Stimulated activated CD8-positive, alpha-beta memory T cell treated with anti-CD3 and anti-CD28 coated beads, Interleukin-7, amount 100 ng/mL, for 24 hours (primary cell): ENCODE measurements around the gene PLXNB1.

ENCODE experiments used
- DNase-seq: peaks from one replicate; pipeline ENCODE4 v3.0.0-alpha.2; 2020; ENCODE audit warnings: low read depth

Gene PLXNB1

GRCh38 chr3:48432411-48433371 is 2.8 kb upstream of the PLXNB1 start:
- no peak for DNase-seq

DNA sequence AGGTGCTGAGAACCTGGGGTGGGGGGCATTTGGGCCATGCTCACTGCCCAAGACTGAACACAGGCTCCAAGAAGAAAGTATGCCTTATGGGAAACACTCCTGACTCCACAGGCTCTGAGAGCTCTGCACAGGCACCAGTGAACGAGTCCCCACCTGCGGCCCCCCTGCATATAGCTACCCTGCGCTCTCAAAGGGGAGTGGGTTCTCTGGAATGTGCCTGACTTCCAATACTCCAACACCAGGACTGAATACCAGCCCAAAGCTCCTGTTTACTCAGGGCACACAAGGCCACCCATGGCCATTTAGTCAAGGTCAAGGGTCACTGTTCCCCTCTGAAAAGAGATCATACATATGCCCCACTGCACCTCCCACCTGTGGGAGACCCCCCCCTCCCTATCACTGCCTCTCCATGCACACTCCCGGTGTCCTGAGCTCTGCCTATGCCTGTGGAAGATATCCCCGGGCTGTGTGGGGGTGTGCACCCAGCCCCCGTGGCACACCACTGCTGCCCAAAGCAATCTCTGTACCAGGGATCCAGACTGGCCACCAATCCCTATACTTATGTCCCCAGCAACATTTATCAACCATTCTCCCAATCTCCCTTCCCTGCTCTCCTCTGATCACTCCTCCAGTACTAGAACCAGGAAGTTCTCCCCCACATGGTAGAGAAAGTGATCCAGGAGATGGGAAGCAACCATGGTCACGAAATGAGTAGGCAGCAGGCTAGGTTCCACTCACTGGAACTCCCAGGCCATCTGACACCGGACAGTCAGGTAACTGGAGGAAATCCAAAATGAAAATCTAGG is 1.5 kb upstream of the PLXNB1 start:
- DNase-seq, result no peak

DNA sequence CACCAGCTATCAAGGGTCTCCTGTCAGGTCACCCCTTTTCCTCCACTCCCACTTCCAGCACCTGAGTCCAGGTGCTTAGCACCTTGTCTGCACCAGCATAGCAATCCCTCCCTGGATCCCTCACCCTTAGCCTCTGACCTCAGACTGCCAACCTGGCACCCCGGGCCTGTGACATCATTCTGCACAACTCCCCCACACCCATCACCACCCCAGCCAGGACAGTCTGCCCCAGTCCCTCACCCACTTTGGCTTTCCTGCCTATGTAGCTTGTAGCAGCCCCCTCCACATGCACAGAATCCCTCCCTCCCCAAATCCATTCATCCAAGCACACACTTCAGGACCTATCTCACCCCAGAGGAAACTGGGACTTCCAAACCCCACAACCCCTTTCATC is 819 bp upstream of the PLXNB1 start:
- no peak for DNase-seq

DNA sequence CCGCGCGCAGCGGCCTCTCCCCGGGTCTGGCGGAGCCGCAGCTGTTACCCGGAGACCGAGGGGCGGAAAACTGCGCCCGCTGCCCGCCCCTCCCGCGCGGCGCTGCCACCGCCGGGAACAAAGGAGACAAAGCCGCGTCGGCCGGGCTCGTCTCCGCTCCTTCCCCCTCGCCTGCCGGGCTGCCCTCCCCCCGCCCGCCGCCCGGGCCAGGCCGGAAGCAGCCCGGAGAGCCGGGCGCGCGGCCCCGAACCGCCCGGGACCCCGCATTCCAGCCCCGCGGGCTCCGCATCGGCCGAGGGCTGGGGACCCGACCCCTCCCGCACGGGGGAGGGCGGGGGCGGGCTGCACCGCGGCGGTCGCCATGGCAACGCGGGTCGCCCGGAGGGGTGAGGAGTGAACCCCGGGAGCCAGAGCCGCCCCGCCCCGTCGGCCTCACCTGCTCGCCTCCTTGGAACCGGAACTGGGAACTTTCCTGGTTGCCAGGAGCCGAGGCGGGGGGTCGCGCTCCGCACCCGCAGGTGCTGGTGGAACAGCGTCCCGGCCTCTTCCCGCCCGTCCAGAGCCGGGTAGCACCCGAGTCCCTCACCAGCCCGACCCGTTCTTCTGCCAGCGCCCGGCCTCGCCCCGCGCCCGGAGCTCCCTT is 448 bp downstream of the PLXNB1 start:
- DNase-seq, result peak; percentile 20

DNA sequence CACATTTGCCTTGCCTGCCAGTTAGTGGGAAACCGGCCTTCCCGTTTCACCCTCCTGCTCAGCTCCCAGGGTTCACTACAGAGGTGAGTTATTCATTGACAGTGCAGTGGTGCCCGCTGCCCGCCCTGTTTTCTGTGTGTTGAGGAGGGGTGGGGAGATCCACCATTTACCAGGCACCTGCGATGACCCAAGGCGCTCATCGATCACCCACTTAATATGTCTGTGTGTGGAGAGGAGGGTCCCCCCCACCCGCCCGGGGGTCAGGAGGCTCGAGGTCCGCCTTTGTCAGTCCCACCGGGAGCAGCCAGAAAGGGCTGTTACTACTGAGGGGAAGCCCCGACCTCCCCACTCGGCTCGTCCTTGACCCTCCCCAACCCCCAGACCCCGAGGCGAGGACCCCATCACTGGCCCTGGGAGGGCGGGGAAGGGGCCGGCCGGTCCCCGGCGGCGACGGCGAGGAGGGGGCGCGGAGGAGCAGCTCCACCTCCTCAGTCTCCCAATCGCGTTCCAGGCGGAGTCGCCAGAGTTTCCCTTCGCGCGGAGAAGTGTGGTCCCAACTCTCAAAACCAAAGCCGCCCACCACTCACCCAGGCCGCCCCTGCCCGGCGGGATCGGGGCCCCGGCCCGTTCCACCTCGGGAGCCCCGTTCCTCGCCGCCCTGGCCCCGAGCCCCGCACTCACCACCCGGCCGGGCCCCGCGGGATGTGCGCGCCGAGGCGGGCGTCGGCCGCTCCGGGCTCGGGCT is 1.1 kb downstream of the PLXNB1 start:
- DNase-seq, result no peak

- no peak for DNase-seq
Measured at GRCh38 chr3:48428088-48428571, 1.8 kb downstream of the PLXNB1 start.

GRCh38 chr3:48427630-48427962 is 2.3 kb downstream of the PLXNB1 start:
- no peak for DNase-seq

DNA sequence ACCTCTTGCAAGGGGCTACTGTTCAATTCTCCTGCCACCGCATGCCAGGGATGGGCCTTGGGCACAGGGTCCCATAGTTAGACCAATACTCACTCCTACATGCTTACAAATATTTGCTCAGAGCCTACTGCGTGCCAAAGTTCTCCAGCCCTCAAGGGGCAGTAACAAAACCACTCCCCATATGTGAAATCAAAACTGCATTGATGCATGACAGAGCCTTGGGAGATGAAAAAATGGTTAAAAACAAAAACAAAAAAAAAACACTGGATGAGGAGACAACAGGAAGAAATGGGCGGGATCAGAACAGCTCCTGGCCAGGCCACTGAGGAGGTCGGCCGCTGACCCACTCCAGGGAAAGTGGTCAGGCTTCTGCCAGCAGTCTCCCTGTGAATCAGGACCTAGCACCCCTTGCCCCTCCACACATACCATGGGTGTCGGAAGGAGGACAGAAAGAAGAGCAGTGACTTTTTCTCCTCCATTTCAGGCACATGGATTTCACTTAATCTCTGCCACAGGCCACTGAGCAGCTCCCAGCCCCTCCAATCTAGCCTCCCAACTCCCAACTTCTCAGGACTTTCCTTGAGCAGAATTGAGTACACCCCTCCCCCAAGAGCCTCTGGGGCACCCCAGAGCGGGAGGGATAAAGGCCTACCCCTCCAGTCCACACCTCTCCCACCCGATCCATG is 2.8 kb downstream of the PLXNB1 start:
- DNase-seq, result no peak

GRCh38 chr3:48426401-48426909 is 3.4 kb downstream of the PLXNB1 start:
- no peak for DNase-seq

- no peak for DNase-seq
Measured at GRCh38 chr3:48425281-48425812, 4.5 kb downstream of the PLXNB1 start.

DNA sequence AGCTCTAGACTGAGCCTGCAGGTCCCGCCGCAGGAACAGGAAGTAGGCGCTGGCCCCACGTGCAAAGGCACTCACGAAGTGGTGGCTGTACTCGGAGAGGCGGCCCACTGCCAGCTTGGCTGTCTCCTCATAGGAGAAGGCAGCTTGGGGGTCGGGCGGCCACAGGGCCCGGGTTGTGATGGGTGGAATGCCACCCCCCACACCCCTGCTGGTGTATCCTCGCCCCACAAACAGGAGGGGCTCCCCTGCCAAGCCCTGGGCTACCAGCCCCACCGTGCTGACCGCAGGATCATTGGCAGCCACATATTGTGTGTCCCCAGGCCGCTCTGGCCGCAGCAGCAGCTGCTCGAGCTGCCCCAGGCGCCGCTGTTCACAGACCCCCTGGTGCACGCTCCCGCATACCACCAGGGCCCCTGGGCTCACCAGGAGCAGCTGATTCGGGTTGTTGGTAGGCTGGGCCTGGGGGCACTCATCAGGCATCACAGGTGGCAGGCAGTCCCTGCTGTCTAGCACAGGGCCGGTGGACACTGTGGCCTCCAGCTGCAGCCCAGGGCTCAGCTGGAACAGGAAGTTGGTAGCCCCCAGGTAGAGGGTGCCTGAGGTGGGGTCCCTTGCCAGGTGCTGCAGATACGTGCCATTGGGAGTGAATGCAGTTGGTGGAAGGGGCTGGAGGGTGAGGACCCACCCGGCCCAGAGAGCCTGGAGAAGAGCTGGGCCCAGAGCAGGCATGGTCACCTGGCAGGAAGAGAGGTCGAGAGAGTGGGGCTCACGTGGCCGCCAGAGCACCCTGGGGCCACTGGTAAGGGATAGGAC is 5.8 kb downstream of the PLXNB1 start:
- no peak for DNase-seq

GRCh38 chr3:48423241-48423882 is 6.5 kb downstream of the PLXNB1 start:
- no peak for DNase-seq

DNA sequence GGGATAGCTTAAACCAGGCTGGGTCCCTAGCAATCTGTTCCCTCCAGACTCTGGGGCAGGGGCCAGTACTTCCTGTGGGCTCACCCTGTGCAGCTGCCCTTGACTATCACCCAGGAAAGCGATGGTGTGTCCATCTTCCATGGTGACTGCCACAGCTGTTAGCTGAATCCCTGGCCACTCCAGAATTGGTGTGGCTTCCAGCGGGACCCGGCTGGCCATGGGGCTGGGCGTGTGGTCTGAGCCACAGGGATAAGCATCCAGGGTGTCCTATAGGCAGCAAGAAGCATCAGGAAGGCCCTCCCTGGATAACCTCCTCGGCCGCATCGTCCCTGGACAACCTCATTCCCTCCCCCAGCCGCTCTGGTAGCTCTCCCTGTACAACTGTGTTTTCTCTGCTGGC is 7.2 kb downstream of the PLXNB1 start:
- no peak for DNase-seq

DNA sequence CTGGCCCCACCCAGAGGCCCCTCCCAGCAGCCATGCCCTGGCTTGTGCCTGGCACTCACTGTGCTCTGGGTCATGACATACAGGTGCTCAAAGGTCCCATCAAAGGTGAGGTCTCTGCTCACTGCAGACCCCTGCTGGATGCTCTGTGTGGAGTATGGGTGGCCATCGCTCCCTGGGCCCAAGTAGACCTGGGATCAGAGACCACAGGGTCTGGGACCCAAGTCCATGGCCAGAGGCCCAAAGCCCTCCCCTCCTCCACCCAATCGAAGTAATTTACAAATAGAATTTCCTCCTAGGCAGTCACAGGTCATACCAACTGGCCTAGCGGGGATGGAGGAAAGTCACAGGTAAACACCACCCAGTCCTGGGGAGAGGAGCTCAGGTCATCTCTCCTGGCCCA is 7.6 kb downstream of the PLXNB1 start:
- no peak for DNase-seq

DNA sequence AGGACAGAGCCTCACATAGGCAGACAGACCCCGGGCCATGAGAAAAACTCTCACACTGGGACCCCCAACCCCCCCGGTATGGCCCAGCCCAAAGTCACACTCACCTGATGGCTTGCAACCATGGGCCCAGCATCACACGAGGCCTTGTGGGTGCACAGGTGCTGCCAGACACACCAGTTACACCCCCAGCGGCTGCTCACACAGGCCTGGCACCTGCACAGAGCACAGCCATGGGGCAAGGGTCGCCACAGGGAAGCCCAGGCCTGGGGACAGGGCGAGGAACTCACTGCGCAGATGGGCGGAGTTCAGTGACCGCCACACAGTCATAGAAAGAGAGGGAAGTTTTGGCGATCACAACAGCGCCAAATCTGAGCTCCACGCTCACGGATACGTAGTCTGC is 9.3 kb downstream of the PLXNB1 start:
- no peak for DNase-seq

DNA sequence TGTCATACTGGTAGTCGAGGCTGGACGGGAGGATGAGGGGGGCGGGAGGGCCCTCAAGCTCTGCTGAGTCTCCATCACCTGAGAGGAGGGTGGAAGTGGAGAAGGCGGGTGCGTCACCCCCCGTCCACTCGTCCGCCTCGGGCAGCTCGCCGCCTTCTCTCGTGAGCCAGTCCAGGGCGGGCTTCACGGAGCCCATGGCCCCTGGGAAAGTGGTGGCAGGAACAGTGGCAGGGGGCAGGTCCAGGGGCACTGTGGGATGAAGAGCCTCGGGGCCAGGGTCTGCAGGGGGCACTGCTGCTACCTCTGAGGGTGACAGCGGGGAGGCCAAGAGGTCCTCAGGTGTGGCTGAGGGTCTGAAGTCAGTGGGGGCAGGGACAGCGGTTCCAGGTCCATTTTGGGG is 10.3 kb downstream of the PLXNB1 start:
- no peak for DNase-seq

DNA sequence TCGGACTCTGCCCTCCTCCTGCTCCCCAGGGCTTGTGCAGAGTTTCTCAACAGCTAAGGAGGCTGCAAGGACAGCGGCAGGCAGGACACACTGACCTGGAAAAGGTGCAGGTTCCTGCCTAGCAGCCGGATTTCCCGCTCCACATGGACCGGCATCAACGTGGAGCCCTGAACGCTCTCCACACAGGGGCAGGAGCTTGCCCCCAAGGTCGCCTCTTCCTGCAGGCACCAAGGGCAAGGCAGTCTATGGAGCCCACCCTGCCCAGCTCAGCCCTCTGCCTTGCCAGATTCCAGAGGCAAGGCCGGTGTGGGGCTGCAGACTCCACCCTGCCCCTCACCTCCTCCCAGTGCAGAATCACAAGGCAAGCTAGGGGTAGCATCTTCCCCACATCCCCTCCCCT is 10.7 kb downstream of the PLXNB1 start:
- DNase-seq, result no peak

DNA sequence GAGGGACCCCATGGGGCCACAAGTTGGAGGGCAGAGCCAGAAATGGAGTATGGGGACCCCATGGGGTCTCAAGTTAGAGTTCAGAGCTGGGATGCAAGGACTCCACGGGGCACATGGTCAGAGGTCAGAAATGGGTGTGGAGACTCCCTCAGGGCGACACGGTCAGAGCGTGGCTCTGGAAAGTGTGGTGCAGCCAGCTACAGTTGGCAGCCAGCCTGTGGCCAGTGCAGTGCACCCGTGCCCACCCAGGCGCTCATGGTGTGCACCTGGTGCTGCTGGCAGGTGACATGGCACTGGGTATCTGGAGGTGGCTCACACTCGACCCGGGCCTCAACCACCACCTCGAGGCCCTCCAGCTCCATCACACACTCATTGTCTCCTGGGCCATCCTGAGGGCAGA is 11.2 kb downstream of the PLXNB1 start:
- no peak for DNase-seq

DNA sequence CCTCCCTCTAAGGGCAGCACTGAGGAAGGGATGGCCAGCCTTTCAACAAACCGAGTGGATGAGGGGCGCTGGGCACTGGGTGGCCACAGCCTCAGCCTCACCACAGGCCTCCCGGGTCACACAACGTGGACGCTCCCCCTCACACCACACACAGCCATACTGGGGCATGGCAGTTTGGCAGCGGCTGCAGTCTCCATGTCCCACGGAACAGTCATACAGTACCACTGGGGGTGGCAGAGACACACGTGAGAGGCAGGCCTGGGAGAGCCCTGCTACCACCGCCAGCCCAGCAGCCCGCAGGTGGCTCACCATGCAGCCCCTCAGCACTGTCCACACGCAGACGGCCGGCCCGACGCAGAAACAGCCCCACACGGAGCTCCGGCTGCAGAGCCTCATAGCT is 11.7 kb downstream of the PLXNB1 start:
- DNase-seq, result no peak
